ENCODE measurements around the gene SHISAL2A. TPM values are rescaled to one million over a fixed set of nuclear protein-coding genes. Genes with fewer than 3 reads are reported as not detected.

Gene SHISAL2A
- total RNA-seq, 1 donor from 2014 or later = not detected

DNA sequence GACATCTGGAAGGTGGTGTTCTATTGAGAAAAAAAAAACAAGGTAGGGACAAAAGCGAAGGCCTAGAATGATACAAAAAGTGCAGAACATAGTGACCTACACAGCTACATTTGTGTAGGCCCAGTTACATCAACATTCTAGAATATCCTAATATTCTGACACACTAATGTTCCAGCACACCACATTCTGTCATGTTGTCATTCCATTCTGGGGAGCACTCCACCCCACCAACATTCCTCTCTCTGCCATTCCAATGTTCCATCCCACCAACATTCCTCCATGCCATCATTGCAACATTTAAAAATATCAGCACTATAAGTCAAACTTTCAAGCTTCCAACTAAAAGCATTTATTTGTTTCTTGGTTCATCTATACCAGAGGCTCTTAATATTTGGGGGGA, 36.7 kb downstream of the SHISAL2A start:
- Mint-ChIP-seq H3K27me3 (ENCODE audit: unreplicated experiment) (no peaks in the 10 kb centered on the region), H3K4me1 (ENCODE audit: unreplicated experiment) (peaks cover 25% of the 10 kb centered on the region), H3K36me3 (ENCODE audit: unreplicated experiment) (no peaks in the 10 kb centered on the region), H3K4me3 (ENCODE audit: unreplicated experiment) (no peak overlapping the region), H3K9me3 (ENCODE audit: unreplicated experiment) (no peaks in the 10 kb centered on the region), H3K27ac (ENCODE audit: unreplicated experiment) (peak overlapping the region; percentile 8)
- DNase-seq (ENCODE audit: extremely low spot score, unreplicated experiment) = no peak
- TF ChIP-seq CTCF (IDR thresholded peaks at IDR 0.05) = no peak

DNA sequence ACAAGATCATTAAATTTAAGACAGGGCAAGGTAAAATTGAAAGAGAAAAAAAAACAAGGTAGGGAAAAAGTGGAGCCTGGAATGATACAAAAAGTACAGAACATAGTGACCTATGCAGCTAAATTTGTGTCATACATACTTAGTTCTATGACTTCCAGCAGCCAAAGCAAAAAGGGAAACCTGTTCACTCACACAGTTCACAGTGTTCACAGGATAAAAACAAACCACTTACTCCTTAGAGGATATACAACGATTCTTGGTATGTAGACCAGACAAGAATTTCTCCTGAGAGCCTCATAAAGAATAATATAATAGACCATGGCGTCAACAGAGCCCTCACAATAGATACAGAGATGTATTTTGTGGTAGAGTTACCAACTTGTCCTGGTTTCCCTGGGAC, 37.6 kb downstream of the SHISAL2A start:
- TF ChIP-seq CTCF (IDR thresholded peaks at IDR 0.05) = no peak
- H3K27me3 Mint-ChIP-seq (ENCODE audit: unreplicated experiment) = no peaks in the 10 kb centered on the region
- H3K9me3 Mint-ChIP-seq (ENCODE audit: unreplicated experiment) = no peaks in the 10 kb centered on the region
- DNase-seq (ENCODE audit: extremely low spot score, unreplicated experiment) = no peak
- H3K36me3 Mint-ChIP-seq (ENCODE audit: unreplicated experiment) = no peaks in the 10 kb centered on the region
- no peak overlapping the region for H3K4me3 Mint-ChIP-seq (ENCODE audit: unreplicated experiment)
- peaks cover 24% of the 10 kb centered on the region for H3K4me1 Mint-ChIP-seq (ENCODE audit: unreplicated experiment)
- H3K27ac Mint-ChIP-seq (ENCODE audit: unreplicated experiment) = peak overlapping the region; percentile 28

GRCh38 chr1:52672946-52673345, 40.0 kb downstream of the SHISAL2A start:
- TF ChIP-seq CTCF (IDR thresholded peaks at IDR 0.05) = no peak
- no peaks in the 10 kb centered on the region for H3K27me3 Mint-ChIP-seq (ENCODE audit: unreplicated experiment)

GRCh38 chr1:52673513-52673912, 40.5 kb downstream of the SHISAL2A start:
- Mint-ChIP-seq H3K27ac (ENCODE audit: unreplicated experiment) (no peak overlapping the region), H3K27me3 (ENCODE audit: unreplicated experiment) (no peaks in the 10 kb centered on the region), H3K9me3 (ENCODE audit: unreplicated experiment) (no peaks in the 10 kb centered on the region), H3K4me1 (ENCODE audit: unreplicated experiment) (peaks cover 22% of the 10 kb centered on the region), H3K4me3 (ENCODE audit: unreplicated experiment) (no peak overlapping the region), H3K36me3 (ENCODE audit: unreplicated experiment) (no peaks in the 10 kb centered on the region)
- no peak for DNase-seq (ENCODE audit: extremely low spot score, unreplicated experiment)
- TF ChIP-seq CTCF (IDR thresholded peaks at IDR 0.05) = no peak

More at GRCh38 chr1:52672946-52673345, 40.0 kb downstream of the SHISAL2A start:
- no peak overlapping the region for H3K4me3 Mint-ChIP-seq (ENCODE audit: unreplicated experiment)
- DNase-seq (ENCODE audit: extremely low spot score, unreplicated experiment) = no peak
- H3K9me3 Mint-ChIP-seq (ENCODE audit: unreplicated experiment) = no peaks in the 10 kb centered on the region
- H3K4me1 Mint-ChIP-seq (ENCODE audit: unreplicated experiment) = peaks cover 22% of the 10 kb centered on the region
- H3K27ac Mint-ChIP-seq (ENCODE audit: unreplicated experiment) = no peak overlapping the region
- H3K36me3 Mint-ChIP-seq (ENCODE audit: unreplicated experiment) = no peaks in the 10 kb centered on the region

GRCh38 chr1:52674497-52675384, 41.8 kb downstream of the SHISAL2A start:
- Mint-ChIP-seq H3K27ac (ENCODE audit: unreplicated experiment) (no peak overlapping the region), H3K4me1 (ENCODE audit: unreplicated experiment) (peaks cover 16% of the 10 kb centered on the region)
- TF ChIP-seq CTCF (IDR thresholded peaks at IDR 0.05) = no peak

More at GRCh38 chr1:52674497-52675384, 41.8 kb downstream of the SHISAL2A start:
- DNase-seq (ENCODE audit: extremely low spot score, unreplicated experiment) = no peak
- H3K36me3 Mint-ChIP-seq (ENCODE audit: unreplicated experiment) = no peaks in the 10 kb centered on the region
- H3K9me3 Mint-ChIP-seq (ENCODE audit: unreplicated experiment) = no peaks in the 10 kb centered on the region
- H3K27me3 Mint-ChIP-seq (ENCODE audit: unreplicated experiment) = no peaks in the 10 kb centered on the region
- H3K4me3 Mint-ChIP-seq (ENCODE audit: unreplicated experiment) = no peak overlapping the region
